ENCODE data around the gene NUDT3.
"Not testable (repeated sequence)": the region's sequence is repeated elsewhere in the genome, so short reads cannot be mapped to it uniquely, and the experiment has no call there.

The NUDT3 gene

DNA sequence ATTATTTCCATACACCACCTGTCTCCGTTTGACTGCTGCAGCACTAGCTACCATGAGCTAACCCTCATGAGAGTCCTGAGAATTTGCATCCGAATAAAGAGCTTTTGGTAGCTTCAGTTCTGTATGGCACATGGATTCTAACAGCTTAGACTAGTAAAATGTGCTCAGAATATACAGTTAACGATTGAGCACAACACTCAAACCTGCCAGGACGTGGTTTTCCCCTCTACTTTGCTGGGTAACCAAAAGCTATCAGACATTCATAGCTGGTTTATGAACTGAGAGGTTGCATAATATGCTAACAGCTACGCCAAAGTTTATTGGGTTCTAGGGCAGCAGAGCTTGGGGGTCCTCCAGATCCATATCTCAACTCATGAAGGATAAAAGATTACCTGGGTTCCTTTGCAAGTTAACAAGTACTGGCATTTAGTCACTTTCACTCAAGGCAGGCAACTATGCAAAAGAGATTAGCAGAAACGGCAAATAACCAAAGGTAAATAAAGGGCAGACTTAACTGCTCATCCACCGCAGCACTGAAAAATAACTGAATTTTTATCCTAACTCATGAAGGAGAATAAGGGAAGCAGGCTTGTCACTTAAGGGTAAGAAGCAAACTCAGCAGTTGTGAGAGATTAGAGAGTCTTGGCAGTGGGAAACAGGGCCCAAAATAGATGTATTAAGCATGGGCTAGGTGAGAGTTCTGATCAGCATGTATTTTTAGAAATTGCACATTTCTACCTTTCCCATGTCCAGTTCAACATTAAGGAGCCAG lies 29.4 kb downstream of the NUDT3 start:
- no peak overlapping the region for H3K4me3 ChIP-seq (ENCODE audit: low read depth, low read length)
- TF ChIP-seq, protein P1, sequence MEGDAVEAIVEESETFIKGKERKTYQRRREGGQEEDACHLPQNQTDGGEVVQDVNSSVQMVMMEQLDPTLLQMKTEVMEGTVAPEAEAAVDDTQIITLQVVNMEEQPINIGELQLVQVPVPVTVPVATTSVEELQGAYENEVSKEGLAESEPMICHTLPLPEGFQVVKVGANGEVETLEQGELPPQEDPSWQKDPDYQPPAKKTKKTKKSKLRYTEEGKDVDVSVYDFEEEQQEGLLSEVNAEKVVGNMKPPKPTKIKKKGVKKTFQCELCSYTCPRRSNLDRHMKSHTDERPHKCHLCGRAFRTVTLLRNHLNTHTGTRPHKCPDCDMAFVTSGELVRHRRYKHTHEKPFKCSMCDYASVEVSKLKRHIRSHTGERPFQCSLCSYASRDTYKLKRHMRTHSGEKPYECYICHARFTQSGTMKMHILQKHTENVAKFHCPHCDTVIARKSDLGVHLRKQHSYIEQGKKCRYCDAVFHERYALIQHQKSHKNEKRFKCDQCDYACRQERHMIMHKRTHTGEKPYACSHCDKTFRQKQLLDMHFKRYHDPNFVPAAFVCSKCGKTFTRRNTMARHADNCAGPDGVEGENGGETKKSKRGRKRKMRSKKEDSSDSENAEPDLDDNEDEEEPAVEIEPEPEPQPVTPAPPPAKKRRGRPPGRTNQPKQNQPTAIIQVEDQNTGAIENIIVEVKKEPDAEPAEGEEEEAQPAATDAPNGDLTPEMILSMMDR (IDR thresholded peaks at IDR 0.05; ENCODE audit: low read depth, low read length): no peak

DNA sequence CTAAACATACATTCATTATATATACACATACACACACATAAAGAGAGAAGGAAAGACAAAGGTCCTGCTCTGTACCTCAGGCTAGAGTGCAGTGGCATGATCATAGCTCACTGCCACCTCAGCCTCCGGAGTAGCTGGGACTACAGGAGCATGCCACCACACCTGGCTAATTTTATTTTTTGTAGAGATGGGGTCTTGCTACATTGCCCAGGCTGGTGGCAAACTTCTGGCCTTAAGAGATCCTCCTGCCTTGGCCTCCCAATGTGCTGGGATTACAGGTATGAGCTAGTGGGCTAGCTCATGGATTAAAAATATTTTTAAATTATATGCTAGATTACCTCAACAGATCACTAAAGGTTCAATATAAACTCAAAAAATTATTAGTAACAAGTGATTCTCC lies 30.3 kb downstream of the NUDT3 start:
- no peak overlapping the region for H3K4me3 ChIP-seq (ENCODE audit: low read depth, low read length)
- TF ChIP-seq, protein P1 (IDR thresholded peaks at IDR 0.05; ENCODE audit: low read depth, low read length): no peak

DNA sequence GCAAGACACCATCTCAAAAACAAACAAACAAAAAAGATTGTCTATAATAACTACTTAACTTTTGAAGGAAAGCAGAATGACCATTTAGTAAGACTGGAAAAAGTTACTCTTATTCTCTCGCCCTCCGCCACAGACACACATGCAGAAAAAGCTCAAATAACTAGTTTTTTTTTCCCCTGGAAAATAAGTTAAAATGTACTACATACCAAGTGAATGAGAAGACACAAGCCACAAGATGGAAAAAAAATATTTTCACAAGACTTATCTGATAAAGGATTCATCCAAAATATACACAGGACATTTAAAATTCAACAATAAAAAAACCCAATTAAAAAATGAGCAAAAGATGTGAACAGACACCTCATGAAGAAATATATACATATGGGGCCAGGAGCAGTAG lies 31.9 kb downstream of the NUDT3 start:
- TF ChIP-seq, protein P1 (IDR thresholded peaks at IDR 0.05; ENCODE audit: low read depth, low read length): no peak
- no peak overlapping the region for H3K4me3 ChIP-seq (ENCODE audit: low read depth, low read length)

DNA sequence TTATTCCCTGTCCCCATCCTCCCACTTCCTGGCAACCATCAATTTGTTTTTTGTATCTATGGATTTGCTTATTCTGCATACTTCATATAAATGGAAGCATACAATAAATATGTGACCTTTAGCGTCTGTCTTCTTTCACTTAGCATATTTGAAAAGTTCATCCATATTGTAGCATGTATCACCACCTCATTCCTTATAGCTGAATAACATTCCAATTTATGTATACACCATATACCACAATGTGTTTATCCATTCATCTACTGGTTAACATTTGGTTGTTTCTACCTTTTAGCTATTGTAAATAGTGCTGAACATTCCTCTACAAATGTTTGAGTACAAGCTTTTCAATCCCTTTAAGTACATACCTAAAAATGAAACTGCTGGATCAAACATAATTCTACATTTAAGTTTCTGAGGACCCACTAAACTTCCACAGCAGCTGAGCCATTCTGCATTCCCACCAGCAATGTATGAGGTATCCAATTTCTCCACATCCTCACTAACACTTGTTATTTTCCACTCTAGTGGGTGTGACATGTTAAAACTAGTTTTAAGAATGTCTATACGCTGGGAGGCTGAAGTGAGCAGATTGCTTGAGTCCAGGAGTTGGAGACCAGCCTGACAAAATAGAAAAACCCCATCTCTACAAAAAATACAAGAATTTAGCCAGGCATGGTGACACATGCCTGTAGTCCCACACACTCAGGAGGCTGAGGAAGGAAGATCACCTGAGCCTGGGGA lies 32.9 kb downstream of the NUDT3 start:
- TF ChIP-seq, protein P1 (IDR thresholded peaks at IDR 0.05; ENCODE audit: low read depth, low read length): no peak

DNA sequence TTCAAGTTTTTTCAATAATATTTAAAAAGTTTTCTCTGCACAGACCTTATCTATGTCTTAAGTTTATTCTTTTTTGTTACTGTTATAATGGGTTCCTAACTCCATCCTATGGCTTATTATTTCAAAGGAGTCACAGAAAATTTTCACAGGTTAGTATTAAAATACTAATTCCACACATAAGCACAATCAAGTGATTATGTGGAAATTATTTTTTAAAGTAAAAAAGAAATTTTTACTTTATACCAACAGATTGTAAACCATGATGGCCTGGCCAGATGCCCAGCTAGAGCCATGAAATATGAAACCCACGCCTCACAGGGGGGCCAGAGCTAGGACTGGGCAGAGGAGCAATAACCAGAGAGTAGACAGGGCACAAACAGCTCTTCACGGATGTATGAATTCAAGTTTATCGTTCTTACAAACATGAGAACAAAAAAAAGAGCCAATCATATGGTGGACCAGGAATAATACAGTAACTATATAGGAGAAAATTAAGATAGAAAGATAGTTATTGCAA lies 34.0 kb downstream of the NUDT3 start:
- TF ChIP-seq, protein P1 (IDR thresholded peaks at IDR 0.05; ENCODE audit: low read depth, low read length): no peak
- H3K4me3 ChIP-seq (ENCODE audit: low read depth, low read length): no peak overlapping the region

More for the DNA sequence above, 32.9 kb downstream of the NUDT3 start:
- H3K4me3 ChIP-seq (ENCODE audit: low read depth, low read length): peak overlapping the region; percentile 19

DNA sequence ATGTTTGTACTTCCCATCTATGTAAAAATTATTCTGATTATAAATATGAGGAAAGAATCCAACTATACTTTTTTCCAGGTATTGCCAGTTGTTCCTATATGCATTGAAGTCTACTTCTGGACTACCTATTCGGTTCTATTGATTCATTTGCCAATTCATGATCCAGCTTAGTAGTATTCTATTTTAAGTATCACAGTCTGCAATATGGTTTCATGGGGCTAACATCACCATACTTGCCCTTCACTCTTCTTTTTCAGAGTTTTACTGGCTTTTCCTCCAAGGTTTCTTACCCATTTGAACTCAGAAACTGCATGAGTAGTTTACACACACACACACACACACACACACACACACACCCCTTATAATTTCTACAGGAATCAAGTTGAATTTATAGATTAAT lies 34.5 kb downstream of the NUDT3 start:
- H3K4me3 ChIP-seq (ENCODE audit: low read depth, low read length): no peak overlapping the region
- TF ChIP-seq, protein P1 (IDR thresholded peaks at IDR 0.05; ENCODE audit: low read depth, low read length): no peak

DNA sequence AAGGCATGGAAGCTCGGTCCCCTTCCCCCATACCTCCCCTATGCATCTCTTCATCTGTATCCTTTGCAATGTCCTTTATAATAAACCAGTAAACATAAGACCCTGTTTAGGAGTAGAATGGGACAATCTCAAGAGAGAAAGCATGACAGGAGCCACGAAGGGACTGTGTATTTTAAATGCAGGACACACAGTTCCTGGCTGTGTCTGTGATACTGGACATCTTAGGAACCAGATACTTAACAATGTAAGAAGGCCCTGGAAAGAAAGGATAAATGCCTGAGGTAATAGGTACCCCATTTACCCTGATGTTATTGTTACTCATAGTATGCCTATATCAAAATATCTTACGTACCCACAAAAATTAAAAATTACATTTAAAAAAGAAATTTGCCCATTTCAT lies 36.6 kb downstream of the NUDT3 start:
- no peak overlapping the region for H3K4me3 ChIP-seq (ENCODE audit: low read depth, low read length)

DNA sequence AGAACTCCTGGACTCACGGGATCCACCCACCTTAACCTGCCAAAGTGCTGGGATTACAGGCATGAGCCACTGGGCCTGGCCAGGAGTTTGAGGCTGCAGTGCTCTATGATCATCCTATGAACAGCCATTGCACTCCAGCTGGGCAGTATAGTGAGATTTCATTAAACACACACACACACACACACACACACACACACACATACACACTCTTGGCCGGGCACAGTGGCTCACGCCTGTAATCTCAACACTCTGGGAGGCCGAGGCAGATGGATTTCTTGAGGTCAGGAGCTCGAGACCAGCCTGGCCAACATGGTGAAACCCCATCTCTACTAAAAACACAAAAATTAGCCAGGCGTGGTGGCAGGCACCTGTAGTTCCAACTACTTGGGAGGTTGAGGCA lies 38.2 kb downstream of the NUDT3 start:
- not testable (repeated sequence) for H3K4me3 ChIP-seq (ENCODE audit: low read depth, low read length)

More for the DNA sequence above, 36.6 kb downstream of the NUDT3 start:
- TF ChIP-seq, protein P1 (IDR thresholded peaks at IDR 0.05; ENCODE audit: low read depth, low read length): no peak

DNA sequence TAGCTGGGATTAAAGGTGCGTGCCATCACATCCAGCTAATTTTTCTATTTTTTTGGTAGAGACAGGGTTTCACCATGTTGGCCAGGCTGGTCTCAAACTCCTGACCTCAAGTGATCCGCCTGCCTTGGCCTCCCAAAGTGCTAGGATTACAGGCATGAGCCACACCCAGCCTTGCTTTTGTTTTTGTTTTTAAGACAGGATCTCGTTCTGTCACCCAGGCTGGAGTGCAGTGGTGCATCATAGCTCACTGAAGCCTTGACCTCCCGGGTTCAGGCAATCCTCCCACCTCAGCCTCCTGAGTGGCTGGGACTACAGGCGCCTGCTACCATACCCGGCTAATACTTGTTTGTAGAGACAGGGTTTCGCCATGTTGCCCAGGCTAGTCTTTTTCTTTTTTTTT lies 38.9 kb downstream of the NUDT3 start:
- not testable (repeated sequence) for H3K4me3 ChIP-seq (ENCODE audit: low read depth, low read length)
